GM21423 (cell line): ENCODE data around the gene COPB2.
"Not testable (repeated sequence)": the region's sequence is repeated elsewhere in the genome, so short reads cannot be mapped to it uniquely, and the experiment has no call there.

Source experiments
- ATAC-seq: cut with Tn5 transposase; IDR thresholded peaks from one replicate; pipeline ENCODE4 v1.9.1; 2021; ENCODE audit warnings: mild to moderate bottlenecking, moderate library complexity; ENCODE audit not compliant: unreplicated experiment

COPB2 gene

GRCh38 chr3:139389552-139390368, at the start of gene COPB2:
COPB2 (minus strand) TSS chr3:139389647; CDS start chr3:139389550, 97 bp downstream.
- ATAC-seq = peak; percentile 98

GRCh38 chr3:139434764-139435307, 45.4 kb upstream of the COPB2 start:
- no peak for ATAC-seq

GRCh38 chr3:139434228-139434627, 44.8 kb upstream of the COPB2 start:
- ATAC-seq = no peak

GRCh38 chr3:139433089-139433488, 43.6 kb upstream of the COPB2 start:
- ATAC-seq = no peak

- ATAC-seq = no peak
Observed at GRCh38 chr3:139430493-139430892, 41.0 kb upstream of the COPB2 start.

GRCh38 chr3:139427283-139428060, 38.0 kb upstream of the COPB2 start:
- ATAC-seq = no peak

- no peak for ATAC-seq
Observed at GRCh38 chr3:139425745-139426400, 36.4 kb upstream of the COPB2 start.

- no peak for ATAC-seq
Observed at GRCh38 chr3:139423232-139423631, 33.8 kb upstream of the COPB2 start.

GRCh38 chr3:139421460-139421859, 32.0 kb upstream of the COPB2 start:
- ATAC-seq = no peak

- ATAC-seq = no peak
Observed at GRCh38 chr3:139421040-139421439, 31.6 kb upstream of the COPB2 start.

- no peak for ATAC-seq
Observed at GRCh38 chr3:139418144-139418543, 28.7 kb upstream of the COPB2 start.

GRCh38 chr3:139416275-139416674, 26.8 kb upstream of the COPB2 start:
- no peak for ATAC-seq

GRCh38 chr3:139414608-139415224, 25.3 kb upstream of the COPB2 start:
- no peak for ATAC-seq

- ATAC-seq = not testable (repeated sequence)
Observed at GRCh38 chr3:139412891-139413290, 23.4 kb upstream of the COPB2 start.

GRCh38 chr3:139401155-139401554, 11.7 kb upstream of the COPB2 start:
- not testable (repeated sequence) for ATAC-seq

- ATAC-seq = no peak
Observed at GRCh38 chr3:139396707-139397106, 7.3 kb upstream of the COPB2 start.

- ATAC-seq = no peak
Observed at GRCh38 chr3:139394116-139394515, 4.7 kb upstream of the COPB2 start.

- no peak for ATAC-seq
Observed at GRCh38 chr3:139388821-139389551, 461 bp downstream of the COPB2 start.

- no peak for ATAC-seq
Observed at GRCh38 chr3:139388077-139388476, 1.4 kb downstream of the COPB2 start.

- not testable (repeated sequence) for ATAC-seq
Observed at GRCh38 chr3:139382291-139382690, 7.2 kb downstream of the COPB2 start.
